ENCODE results near the gene ATG101.

Gene ATG101

GRCh38 chr12:52057638-52058576 is 11.9 kb upstream of the ATG101 start:
- Mint-ChIP-seq H3K9me3 (no peaks in the 10 kb centered on the region), H3K4me3 (no peak overlapping the region), H3K27me3 (ENCODE audit: low read depth) (no peaks in the 10 kb centered on the region), H3K27ac (no peak overlapping the region), H3K4me1 (peaks cover 22% of the 10 kb centered on the region), H3K36me3 (ENCODE audit: low read depth) (no peaks in the 10 kb centered on the region)
- no peak for TF ChIP-seq CTCF (IDR thresholded peaks at IDR 0.05; ENCODE audit: unreplicated experiment in 3 of 3)

- H3K36me3 Mint-ChIP-seq (ENCODE audit: low read depth): no peaks in the 10 kb centered on the region
These were observed 11.0 kb upstream of the ATG101 start for GRCh38 chr12:52058631-52059361.

GRCh38 chr12:52059582-52060497 is 9.9 kb upstream of the ATG101 start:
- Mint-ChIP-seq H3K36me3 (ENCODE audit: low read depth) (no peaks in the 10 kb centered on the region), H3K4me1 (peaks cover 25% of the 10 kb centered on the region), H3K4me3 (no peak overlapping the region), H3K27ac (no peak overlapping the region), H3K9me3 (no peaks in the 10 kb centered on the region), H3K27me3 (ENCODE audit: low read depth) (no peaks in the 10 kb centered on the region)
- no peak for TF ChIP-seq CTCF (IDR thresholded peaks at IDR 0.05; ENCODE audit: unreplicated experiment in 3 of 3)

More at GRCh38 chr12:52058631-52059361, 11.0 kb upstream of the ATG101 start:
- no peaks in the 10 kb centered on the region for H3K9me3 Mint-ChIP-seq
- no peak overlapping the region for H3K4me3 Mint-ChIP-seq
- no peak for TF ChIP-seq CTCF (IDR thresholded peaks at IDR 0.05; ENCODE audit: unreplicated experiment in 3 of 3)
- no peak overlapping the region for H3K27ac Mint-ChIP-seq
- no peaks in the 10 kb centered on the region for H3K27me3 Mint-ChIP-seq (ENCODE audit: low read depth)
- peaks cover 24% of the 10 kb centered on the region for H3K4me1 Mint-ChIP-seq

GRCh38 chr12:52060498-52061177 is 9.1 kb upstream of the ATG101 start:
- H3K27me3 Mint-ChIP-seq (ENCODE audit: low read depth): no peaks in the 10 kb centered on the region
- H3K36me3 Mint-ChIP-seq (ENCODE audit: low read depth): no peaks in the 10 kb centered on the region
- H3K4me1 Mint-ChIP-seq: peaks cover 25% of the 10 kb centered on the region
- no peak for TF ChIP-seq CTCF (IDR thresholded peaks at IDR 0.05; ENCODE audit: unreplicated experiment in 3 of 3)
- no peaks in the 10 kb centered on the region for H3K9me3 Mint-ChIP-seq
- no peak overlapping the region for H3K27ac Mint-ChIP-seq
- no peak overlapping the region for H3K4me3 Mint-ChIP-seq

GRCh38 chr12:52061470-52062166 is 8.2 kb upstream of the ATG101 start:
- no peak for TF ChIP-seq CTCF (IDR thresholded peaks at IDR 0.05; ENCODE audit: unreplicated experiment in 3 of 3)
- peaks cover 4% of the 10 kb centered on the region for H3K27me3 Mint-ChIP-seq (ENCODE audit: low read depth)
- peaks cover 21% of the 10 kb centered on the region for H3K4me1 Mint-ChIP-seq
- no peaks in the 10 kb centered on the region for H3K36me3 Mint-ChIP-seq (ENCODE audit: low read depth)
- H3K9me3 Mint-ChIP-seq: no peaks in the 10 kb centered on the region
- H3K4me3 Mint-ChIP-seq: no peak overlapping the region
- H3K27ac Mint-ChIP-seq: no peak overlapping the region
